ENCODE data around the gene NDRG3.

GRCh38 chr20:36607586-36608387 is 138.1 kb downstream of the NDRG3 start:
- TF ChIP-seq POLR2AphosphoS5 (IDR thresholded peaks at IDR 0.05): no peak
- TF ChIP-seq, protein P1, sequence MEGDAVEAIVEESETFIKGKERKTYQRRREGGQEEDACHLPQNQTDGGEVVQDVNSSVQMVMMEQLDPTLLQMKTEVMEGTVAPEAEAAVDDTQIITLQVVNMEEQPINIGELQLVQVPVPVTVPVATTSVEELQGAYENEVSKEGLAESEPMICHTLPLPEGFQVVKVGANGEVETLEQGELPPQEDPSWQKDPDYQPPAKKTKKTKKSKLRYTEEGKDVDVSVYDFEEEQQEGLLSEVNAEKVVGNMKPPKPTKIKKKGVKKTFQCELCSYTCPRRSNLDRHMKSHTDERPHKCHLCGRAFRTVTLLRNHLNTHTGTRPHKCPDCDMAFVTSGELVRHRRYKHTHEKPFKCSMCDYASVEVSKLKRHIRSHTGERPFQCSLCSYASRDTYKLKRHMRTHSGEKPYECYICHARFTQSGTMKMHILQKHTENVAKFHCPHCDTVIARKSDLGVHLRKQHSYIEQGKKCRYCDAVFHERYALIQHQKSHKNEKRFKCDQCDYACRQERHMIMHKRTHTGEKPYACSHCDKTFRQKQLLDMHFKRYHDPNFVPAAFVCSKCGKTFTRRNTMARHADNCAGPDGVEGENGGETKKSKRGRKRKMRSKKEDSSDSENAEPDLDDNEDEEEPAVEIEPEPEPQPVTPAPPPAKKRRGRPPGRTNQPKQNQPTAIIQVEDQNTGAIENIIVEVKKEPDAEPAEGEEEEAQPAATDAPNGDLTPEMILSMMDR (IDR thresholded peaks at IDR 0.05): no peak
